ENCODE measurements around the gene REG1B. TPM values are rescaled to one million over a fixed set of nuclear protein-coding genes. Genes with fewer than 3 reads are reported as not detected.

REG1B gene, protein sequence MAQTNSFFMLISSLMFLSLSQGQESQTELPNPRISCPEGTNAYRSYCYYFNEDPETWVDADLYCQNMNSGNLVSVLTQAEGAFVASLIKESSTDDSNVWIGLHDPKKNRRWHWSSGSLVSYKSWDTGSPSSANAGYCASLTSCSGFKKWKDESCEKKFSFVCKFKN
- not detected for polyA plus RNA-seq (ENCODE audit: insufficient read length in 4 of 4)

GRCh38 chr2:79087785-79088364 is at the start of gene REG1B:
Gene REG1B, minus strand, starts transcription at chr2:79087993. Its CDS starts 381 bp downstream, at chr2:79087612.
- no peak for DNase-seq (ENCODE audit: low read depth in 4 of 4, low spot score in 3 of 4)

DNA sequence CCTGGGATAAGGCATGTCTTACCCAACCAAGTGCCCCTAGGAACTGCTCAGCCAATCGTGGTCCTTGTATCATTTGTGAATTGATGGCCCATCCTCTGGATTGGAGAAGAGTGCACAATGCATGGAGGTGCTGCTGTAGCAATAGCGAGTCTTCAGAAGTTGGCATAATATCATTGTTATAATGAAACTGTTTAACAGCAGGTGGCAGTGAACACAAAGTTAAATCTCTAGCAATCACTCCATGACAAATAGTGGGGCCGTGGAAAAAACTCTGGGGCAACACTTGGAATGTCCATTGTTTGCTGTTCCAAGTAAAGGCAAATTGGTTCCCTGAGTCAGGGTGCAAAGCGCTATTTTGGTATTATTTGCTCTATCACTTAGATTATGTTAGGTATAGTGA is 43.9 kb upstream of the REG1B start:
- DNase-seq (ENCODE audit: low read depth in 4 of 4, low spot score in 3 of 4): no peak

GRCh38 chr2:79129804-79130203 is 42.0 kb upstream of the REG1B start:
- DNase-seq (ENCODE audit: low read depth in 4 of 4, low spot score in 3 of 4): no peak

DNA sequence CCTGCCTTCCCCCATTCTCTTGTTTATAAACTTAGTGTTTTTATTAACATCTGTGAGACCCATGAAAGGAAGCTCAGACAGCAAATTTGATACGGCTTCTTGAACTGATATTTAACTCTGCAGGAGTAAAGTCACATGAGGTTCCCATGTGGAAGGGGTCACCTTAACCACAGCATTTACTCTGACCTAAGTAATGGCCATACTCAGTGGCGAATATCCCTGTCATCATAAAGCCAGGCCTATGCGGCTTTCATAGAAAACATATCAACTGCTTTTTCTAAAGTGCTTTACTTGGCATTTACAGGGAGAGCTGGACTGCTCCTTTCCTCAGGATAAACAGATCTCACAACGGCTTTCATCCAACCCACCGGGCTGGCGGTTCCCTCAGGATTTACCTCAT is 41.5 kb upstream of the REG1B start:
- no peak for DNase-seq (ENCODE audit: low read depth in 4 of 4, low spot score in 3 of 4)

DNA sequence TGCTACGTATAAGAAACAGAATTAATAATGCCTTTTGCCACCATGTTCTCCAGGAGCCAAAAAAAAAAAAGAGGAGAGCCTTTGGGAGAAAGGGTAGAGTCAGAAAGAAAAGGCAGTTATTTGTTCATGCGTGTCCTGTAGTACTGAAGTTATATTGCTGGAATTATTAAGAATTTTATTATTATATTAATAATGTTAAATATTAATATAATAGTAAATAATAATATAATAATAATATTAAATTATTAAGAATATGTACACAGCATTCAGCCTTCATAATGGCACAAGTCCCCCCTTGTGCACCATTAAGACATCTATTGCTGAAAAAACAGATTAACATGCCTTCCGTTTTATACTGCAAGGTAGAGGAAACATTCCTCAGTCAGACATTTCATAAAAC is 40.6 kb upstream of the REG1B start:
- DNase-seq (ENCODE audit: low read depth in 4 of 4, low spot score in 3 of 4): no peak

DNA sequence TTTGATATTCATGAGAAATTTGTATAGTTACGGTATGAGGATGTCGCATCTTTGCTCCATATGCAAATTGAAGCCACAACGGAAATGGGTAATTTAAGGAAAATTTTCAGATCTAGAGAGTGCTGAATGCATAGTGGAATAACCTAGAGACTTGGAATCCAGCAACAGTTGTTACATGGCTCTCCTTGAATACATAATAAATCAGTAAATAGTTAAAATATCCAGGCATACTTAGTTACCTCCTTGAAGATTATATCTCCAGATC is 37.9 kb upstream of the REG1B start:
- no peak for DNase-seq (ENCODE audit: low read depth in 4 of 4, low spot score in 3 of 4)

GRCh38 chr2:79124907-79125720 is 37.3 kb upstream of the REG1B start:
- DNase-seq (ENCODE audit: low read depth in 4 of 4, low spot score in 3 of 4): no peak

DNA sequence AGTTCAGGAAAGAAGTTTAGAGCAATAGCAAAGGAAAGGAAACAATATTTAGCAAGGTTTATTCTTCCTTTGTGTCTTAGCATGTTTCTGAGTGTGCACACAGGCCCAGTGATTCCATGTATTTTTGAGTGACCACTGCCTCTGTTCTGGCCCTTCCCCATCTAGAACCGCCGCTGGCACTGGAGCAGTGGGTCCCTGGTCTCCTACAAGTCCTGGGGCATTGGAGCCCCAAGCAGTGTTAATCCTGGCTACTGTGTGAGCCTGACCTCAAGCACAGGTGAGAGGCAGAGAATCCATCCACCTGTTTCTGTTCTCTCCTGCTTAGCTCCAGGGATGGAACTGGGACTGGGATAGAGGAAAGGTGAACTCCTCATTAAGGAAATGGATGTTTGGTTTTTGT is 34.9 kb upstream of the REG1B start:
- no peak for DNase-seq (ENCODE audit: low read depth in 4 of 4, low spot score in 3 of 4)

DNA sequence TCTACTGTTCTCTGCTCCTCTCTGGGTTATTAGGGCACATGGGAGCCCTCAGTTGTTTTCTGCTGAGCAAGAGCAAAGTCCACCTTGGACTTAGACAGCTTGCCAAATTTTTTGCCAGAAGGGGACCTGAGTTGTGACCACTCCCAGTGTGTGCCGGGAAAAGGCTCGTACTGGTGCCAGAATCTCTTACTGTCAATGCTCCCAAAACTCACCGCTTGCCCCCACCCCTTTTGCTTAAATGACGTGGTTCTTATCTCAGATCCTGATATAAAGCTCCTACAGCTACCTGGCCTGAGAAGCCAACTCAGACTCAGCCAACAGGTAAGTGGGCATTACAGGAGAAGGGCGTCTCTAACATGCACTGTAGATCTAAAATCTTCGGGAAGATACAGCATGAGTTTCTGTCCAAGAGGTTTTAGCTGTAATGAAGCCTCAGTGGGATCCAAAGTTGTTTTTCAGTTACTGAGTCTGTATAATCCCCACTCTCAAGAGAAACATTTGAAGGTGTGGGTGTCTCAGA is 32.5 kb upstream of the REG1B start, which contains the start of gene REG1A:
TSS of gene REG1A (plus strand) at position 295 of the 520 bp plus-strand sequence. CDS start 374 bp downstream, outside the sequence.
- DNase-seq (ENCODE audit: low read depth in 4 of 4, low spot score in 3 of 4): no peak

DNA sequence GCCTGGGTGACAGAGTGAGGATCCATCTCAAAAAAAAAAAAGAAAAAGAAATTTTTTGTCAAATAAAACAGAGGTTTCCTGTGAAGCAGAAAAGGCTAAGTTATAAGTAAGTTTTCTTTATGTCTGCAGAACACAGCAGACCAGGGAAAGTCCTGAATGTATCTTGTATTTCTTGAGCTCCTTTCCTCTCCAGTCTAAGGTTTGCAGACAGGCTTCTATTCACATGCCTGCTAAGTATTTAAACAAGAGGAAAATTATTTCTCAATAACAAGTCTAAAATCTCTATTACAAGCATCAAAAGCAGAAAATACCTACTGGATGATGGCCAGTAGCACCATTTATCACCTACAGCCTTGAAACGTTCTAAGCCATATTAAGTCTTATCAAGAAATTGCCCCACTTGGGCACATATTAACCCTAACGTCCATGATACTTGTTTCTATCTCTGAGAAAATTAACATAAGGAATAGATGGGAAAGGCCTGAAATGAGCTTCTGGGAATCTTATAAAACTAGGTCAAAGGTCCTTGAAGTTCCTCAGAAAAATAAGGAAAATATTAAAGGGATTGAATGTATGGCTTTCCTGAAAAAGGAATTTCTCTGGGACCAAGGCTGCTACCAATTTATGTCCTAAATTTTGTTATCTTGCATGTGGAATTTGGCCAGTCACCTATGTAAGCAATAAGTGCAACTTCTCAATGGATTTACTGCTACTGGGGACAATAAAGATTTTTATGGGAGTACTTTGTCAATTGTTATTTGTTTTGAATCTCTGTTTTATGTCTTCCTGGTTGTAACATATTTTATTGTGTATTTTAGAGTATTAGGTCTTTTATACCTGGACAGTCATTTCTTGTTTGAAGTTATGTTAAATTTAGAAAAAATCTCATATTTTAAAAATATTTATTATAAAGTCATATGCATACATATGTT is 29.5 kb upstream of the REG1B start:
- DNase-seq (ENCODE audit: low read depth in 4 of 4, low spot score in 3 of 4): no peak

- DNase-seq (ENCODE audit: low read depth in 4 of 4, low spot score in 3 of 4): no peak
These were observed 27.2 kb upstream of the REG1B start for GRCh38 chr2:79114797-79115494.

DNA sequence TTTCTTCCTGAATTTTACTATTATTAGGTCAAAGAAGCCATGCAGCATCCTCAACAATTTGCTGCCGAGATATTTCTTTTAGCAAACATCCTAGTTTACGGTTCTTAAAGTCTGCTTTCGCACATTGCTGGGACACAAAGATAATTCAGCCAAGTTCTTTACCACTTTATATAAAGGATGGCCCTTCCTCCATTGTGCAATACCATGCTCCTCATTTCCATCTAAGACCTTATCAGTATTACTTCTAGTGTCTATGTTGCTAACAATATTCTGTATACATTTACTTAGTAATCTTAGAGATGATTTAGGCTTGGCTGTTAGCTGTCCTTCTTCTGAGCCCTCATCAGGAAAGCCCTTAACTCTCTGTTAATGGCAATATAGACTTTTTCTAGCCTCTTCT is 24.5 kb upstream of the REG1B start:
- DNase-seq (ENCODE audit: low read depth in 4 of 4, low spot score in 3 of 4): no peak

DNA sequence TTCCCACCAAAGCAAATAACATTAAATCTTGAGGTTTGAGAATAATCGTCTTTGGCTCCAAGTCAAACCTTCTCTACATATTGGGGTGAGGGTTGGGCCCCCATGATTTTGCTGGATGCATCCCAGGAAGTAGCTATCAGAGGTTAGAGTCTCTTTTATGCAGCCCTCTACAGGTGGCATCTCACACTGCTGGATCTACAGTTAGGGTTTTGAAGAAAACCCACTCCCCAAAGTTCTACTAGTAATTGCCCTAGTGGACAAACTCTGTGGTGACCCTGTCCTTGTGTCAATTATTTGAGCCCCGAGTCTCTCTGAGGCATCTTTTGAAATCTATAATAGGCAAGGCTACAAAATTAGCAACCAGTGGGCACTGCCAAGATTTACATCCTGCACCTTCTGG is 17.5 kb upstream of the REG1B start:
- DNase-seq (ENCODE audit: low read depth in 4 of 4, low spot score in 3 of 4): no peak

GRCh38 chr2:79103214-79103613 is 15.4 kb upstream of the REG1B start:
- DNase-seq (ENCODE audit: low read depth in 4 of 4, low spot score in 3 of 4): no peak

- DNase-seq (ENCODE audit: low read depth in 4 of 4, low spot score in 3 of 4): no peak
These were observed 13.2 kb upstream of the REG1B start for GRCh38 chr2:79101024-79101423.

GRCh38 chr2:79100285-79100684 is 12.5 kb upstream of the REG1B start:
- DNase-seq (ENCODE audit: low read depth in 4 of 4, low spot score in 3 of 4): no peak

DNA sequence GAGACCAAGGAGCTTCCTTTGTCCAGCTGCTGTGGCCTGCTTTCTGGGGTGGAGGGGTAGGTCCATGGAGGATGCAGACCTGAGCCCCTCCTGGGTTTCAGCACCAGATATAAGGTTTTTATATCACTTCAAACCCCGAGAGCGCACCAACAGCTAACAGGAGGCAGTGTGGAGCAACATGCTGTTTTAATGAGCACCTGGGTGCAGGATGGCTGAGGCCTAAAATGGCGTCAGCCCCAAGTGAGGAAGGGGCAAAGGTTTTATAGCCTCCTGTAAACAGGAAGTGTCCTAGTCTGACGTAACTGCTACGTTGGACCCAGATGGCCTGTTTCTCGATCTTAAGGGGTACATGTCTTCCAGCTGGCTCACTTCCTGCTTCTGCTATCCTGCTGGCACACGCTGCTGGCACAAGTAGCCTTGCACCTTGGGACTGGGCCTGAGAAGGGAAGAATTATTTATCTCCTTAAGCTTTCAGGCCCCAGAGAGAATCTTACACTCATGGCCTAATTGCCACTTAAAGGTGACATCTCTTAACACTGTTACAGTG is 11.4 kb upstream of the REG1B start:
- no peak for DNase-seq (ENCODE audit: low read depth in 4 of 4, low spot score in 3 of 4)

GRCh38 chr2:79097843-79098242 is 10.1 kb upstream of the REG1B start:
- DNase-seq (ENCODE audit: low read depth in 4 of 4, low spot score in 3 of 4): no peak

- DNase-seq (ENCODE audit: low read depth in 4 of 4, low spot score in 3 of 4): no peak
These were observed 2.9 kb upstream of the REG1B start for GRCh38 chr2:79090693-79091092.

DNA sequence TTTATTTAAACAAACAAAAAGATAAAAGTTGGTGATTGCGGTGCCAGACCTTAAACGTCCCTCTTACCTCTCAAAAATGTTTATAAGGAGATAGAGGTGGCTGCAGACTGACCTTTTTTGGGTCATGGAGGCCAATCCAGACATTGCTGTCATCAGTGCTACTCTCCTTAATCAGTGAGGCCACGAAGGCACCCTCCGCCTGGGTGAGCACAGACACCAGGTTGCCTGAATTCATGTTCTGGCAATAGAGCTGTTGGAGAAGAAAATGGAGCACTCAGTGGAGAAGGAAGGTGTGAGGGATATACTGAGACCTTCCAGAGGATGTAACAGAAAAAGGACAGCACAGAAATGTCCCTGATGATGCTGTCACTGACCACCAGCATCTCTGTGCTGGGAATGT is 1.5 kb downstream of the REG1B start:
- no peak for DNase-seq (ENCODE audit: low read depth in 4 of 4, low spot score in 3 of 4)
